Raji (cell line): Measurements from ENCODE around the gene MPI.

Experiments
- POLR2A ChIP-seq: IDR thresholded peaks from 2 replicates; pipeline ENCODE4 v1.6.1; 2011; ENCODE audit warnings: low read depth, low read length, control low read depth; ENCODE audit not compliant: insufficient read depth

The MPI gene

GRCh38 chr15:74873036-74873755 is 16.6 kb upstream of the MPI start, which contains the start of gene SCAMP2:
TSS of gene SCAMP2 (minus strand) at chr15:74873365. CDS start at chr15:74873255, 110 bp downstream.
- TF ChIP-seq POLR2A, result peak; percentile 94

DNA sequence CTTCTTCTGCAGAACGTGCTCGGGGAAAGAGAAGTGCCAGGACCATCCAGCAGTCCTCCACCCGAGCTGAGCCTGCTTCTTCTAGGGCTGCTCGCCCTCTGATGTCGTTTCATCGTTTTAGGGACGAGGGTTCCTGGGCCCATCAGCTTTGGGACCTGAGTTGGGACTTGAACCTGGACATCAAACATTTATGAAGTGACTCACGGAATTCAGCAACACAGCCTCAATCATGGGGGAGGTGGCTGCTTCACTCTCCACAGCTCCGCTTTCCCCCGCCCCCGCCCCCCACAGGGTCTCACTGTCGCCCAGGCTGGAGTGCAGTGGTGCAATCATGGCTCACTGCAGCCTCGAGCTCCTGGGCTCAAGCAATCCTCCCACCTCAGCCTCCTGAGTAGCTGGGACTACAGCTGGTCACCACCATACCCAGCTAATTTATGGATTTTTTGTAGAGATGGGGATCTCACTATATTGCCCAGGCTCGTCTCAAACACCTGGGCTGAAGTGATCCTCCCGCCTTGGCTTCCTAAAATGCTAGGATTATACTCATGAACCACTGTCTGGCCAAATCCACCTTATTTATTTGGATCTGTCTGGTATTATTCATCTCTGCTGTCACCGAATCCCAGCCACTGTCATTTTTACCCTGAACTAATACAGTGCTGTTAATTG is 16.0 kb upstream of the MPI start:
- TF ChIP-seq POLR2A, result no peak

- no peak for TF ChIP-seq POLR2A
Observed at GRCh38 chr15:74878273-74878672, 11.6 kb upstream of the MPI start.

GRCh38 chr15:74882528-74882927 is 7.3 kb upstream of the MPI start:
- no peak for TF ChIP-seq POLR2A

GRCh38 chr15:74884428-74885223 is 5.2 kb upstream of the MPI start:
- TF ChIP-seq POLR2A, result no peak

DNA sequence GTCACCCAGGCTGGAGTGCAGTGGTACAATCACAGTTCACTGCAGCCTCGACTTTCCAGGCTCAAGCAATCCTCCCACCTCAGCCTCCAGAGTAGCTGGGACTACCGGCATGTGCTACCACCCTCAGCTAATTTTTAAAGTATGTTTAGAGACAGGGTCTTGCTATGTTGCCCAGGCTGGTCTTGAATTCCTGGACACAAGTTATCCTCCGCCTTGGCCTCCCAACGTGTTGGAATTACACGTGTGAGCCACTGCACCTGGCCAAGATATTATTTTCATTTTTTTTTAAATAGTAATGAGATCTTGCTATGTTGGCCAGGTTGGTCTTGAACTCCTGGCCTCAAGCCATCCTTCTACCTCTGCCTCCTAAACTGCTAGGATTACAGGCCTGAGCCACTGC is 4.4 kb upstream of the MPI start:
- no peak for TF ChIP-seq POLR2A

GRCh38 chr15:74888716-74889115 is 1.1 kb upstream of the MPI start:
- TF ChIP-seq POLR2A, result no peak

DNA sequence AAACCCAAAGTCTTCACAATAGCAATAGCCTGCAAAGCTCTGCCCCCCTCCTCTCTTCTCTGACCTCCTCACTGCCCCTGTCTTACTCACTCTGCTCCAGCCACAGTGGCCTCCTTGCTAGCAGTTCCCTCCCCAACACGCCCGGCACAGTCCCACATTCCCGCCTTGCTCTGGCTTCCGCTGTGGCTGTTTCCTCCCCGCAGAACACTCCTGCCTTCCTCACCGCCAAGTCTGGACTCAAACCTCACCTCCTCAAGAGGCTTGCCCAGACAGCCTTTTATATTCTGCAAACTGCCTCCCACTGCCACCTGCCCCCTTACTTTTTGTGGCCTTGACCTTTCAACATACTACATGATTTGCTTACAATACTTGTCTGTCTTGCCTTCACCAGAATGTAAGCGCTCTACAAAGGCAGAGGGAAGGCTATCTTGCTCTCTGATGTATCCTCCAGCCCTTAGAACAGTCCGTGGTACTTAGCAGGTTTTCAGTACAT is 406 bp upstream of the MPI start:
- TF ChIP-seq POLR2A, result no peak

- TF ChIP-seq POLR2A, result no peak
Observed at GRCh38 chr15:74890665-74890960, 771 bp downstream of the MPI start.

GRCh38 chr15:74891469-74891868 is 1.6 kb downstream of the MPI start:
- no peak for TF ChIP-seq POLR2A

GRCh38 chr15:74892313-74892712 is 2.5 kb downstream of the MPI start:
- 0 out of 2 replicates have a peak, but pooled peaks have one; percentile 13 for TF ChIP-seq POLR2A

GRCh38 chr15:74892931-74893330 is 3.1 kb downstream of the MPI start:
- TF ChIP-seq POLR2A, result no peak

- no peak for TF ChIP-seq POLR2A
Observed at GRCh38 chr15:74893627-74894026, 3.8 kb downstream of the MPI start.

GRCh38 chr15:74895830-74896229 is 6.0 kb downstream of the MPI start:
- no peak for TF ChIP-seq POLR2A

GRCh38 chr15:74896316-74896715 is 6.5 kb downstream of the MPI start:
- TF ChIP-seq POLR2A, result peak; percentile 23; the same call in 1 of the 2 replicates

GRCh38 chr15:74897300-74897701 is 7.5 kb downstream of the MPI start:
- no peak for TF ChIP-seq POLR2A
